ENCODE data around the gene ZNHIT3.
"Not testable (repeated sequence)": the region's sequence is repeated elsewhere in the genome, so short reads cannot be mapped to it uniquely, and the experiment has no call there.

Gene ZNHIT3

DNA sequence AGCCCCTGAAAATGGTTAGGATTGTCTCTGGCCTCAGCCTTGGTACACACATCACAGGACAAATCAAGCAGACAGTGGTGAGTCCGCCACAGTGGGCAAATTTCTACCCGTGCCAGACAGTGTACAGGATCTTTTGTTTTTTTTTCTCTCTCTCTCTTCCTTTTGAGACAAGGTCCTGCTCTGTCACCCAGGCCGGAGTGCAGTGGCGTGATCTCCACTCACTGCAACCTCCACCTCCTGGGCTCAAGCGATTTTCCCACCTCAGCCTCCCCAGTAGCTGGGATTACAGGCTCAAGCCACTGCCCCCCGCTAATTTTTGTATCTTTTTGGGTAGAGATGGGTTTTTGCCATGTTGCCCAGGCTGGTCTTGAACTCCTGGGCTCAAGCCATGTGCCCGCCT lies 2.5 kb upstream of the ZNHIT3 start:
- not testable (repeated sequence) for ATAC-seq

DNA sequence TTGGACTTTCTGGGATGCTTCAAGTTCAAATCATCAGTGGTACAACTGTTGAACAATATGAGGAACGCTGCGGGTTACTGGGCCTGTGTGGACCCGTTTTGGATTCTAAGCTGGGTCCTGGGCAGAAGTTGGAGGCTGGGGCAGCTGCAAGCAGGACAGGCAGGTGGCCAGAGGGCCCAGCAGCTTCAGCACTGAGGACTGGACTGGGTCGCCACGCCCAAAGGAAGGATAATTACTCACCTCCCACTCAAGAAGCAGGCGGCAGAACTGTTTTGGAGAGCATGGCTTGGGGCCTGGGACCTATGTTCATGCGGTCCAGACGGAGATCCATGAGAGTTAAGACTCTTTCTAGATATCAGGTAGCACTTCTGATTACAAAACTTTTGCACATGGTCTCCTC lies 1.5 kb upstream of the ZNHIT3 start:
- ATAC-seq (no peak), DNase-seq (no peak)

More for the DNA sequence above, 2.5 kb upstream of the ZNHIT3 start:
- DNase-seq = not testable (repeated sequence)

DNA sequence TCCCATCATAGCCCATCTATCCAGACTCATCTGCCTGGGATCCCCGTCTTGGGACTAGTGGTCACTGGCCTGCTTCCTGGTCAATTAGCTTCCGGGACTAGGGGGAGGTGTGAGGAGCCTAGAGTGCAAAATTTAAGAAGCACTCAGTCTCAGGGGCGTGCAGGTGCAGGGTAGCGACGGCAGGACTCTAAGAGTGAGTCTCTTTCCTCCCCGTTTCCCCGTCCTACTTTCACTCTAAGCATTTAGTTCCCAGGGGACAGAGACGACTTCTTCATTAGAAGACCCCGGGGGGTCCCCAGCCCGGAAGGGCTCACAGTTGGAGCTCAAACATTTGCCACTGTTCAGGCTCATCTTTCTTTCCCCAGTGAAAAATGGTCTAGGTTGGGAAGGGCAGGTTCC lies 677 bp upstream of the ZNHIT3 start:
- ATAC-seq = no peak

DNA sequence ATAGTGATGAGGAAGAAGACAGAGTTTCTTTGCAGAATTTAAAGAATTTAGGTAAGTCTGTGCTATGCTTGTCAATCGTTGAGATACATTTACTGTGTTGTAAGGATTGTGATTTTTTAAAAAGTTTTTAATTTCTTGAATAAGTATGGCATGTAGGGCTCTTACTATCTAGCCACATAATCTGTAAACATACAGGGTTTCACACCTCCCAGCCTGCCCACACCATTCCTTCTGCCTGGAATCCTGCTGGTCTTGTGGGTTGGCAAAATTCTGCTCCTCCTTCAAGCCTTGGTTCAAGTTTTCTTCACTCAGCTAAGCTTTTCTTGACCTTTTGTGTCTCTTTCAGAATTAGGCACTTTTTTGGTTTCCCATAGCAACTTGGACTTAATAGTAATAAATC lies 7.5 kb downstream of the ZNHIT3 start:
- ATAC-seq = no peak
- no peak for DNase-seq

More for the DNA sequence above, 677 bp upstream of the ZNHIT3 start:
- DNase-seq = peak; percentile 17

DNA sequence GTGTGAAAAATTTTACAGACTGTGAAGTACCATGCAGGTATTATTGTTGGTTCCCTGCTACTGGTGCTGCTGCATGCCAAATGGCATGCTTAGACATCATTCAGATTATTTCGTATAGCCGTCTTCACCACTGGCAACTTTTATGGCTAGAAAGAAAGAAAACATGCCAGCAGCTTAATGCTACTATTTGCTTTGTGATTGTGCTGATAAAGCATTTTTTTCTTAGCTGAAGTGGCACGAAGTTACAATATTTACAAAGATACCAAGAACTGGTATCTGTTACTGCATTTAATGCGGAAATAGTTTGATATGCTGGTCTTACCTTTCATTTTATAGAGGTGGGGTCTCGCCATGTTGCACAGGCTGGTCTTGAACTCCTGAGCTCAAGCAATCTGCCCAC lies 8.2 kb downstream of the ZNHIT3 start:
- DNase-seq (no peak), ATAC-seq (no peak)

DNA sequence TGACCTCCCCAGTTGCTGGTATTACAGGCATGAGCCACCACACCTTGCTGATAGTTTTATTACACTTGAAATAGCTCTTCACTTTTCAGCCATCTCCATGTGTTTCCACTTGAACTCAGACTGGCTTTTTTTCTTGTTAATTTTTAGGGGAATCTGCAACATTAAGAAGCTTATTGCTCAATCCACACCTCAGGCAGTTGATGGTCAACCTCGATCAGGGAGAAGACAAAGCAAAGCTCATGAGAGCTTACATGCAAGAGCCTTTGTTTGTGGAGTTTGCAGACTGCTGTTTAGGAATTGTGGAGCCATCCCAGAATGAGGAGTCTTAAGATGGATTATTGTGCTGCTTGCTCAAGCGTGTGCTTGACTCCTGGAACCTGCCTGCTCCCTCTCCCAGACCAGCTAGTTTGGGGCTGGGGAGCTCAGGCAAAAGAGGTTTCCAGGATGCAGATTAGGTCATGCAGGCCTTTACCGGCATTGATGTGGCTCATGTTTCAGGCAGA lies 8.6 kb downstream of the ZNHIT3 start:
- ATAC-seq = no peak
- DNase-seq = no peak

DNA sequence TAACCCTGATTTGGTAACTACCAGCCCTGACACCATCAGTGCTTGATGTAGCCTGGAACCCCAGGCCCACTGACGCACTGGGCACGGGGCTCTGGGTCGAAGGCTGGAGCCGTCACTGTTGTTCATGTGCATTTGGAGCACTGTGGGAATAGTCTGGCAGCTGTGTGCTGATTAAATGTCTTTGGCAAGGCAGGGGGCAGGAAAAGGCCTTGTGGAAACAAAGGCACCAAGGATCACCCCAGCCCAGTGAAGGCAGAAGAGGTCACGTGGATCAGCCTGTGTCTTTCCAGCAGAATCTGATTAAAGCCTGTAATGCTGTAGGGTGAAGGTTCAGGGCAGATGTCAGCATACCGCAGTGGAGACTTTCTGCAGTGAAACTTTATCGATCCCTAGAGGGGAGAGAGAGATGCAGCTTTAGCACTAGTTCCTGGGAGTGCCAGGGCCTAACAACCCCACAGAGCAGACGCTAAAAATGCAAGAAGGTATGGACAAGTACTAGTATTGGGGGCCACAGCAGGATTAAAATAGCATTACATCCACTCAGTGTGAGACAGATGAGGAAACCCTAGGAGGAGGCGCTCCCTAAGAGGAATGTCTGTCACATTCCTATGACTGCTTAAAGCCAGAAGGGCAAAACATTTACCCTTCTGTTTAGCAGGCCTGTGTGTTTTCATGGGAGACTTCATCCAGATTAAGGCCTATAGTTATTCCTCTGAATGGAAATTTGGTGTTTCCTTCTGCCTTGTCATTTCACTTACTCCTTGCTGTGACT lies 9.7 kb downstream of the ZNHIT3 start:
- no peak for DNase-seq

DNA sequence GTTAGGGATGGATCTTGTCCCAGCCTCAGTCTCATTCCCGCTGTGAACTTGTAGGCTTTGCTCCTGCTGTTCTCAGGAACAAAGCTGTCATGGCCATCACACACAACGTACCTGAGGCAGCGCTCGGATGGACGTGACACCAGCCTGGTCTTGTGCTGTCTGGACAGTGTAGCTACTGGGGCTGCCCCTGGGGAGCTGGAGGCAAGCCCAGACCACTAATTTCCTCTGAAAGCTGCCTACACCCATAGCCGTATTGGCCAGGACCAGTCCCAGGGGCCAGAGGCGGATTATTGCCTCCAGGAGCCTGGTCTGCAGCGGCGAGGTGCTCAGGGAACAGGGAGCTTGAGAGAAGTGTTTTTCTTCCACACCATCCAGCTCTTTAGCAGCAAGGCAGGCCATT lies 11.7 kb downstream of the ZNHIT3 start:
- no peak for DNase-seq
- no peak for ATAC-seq

More for the DNA sequence above, 9.7 kb downstream of the ZNHIT3 start:
- no peak for ATAC-seq

DNA sequence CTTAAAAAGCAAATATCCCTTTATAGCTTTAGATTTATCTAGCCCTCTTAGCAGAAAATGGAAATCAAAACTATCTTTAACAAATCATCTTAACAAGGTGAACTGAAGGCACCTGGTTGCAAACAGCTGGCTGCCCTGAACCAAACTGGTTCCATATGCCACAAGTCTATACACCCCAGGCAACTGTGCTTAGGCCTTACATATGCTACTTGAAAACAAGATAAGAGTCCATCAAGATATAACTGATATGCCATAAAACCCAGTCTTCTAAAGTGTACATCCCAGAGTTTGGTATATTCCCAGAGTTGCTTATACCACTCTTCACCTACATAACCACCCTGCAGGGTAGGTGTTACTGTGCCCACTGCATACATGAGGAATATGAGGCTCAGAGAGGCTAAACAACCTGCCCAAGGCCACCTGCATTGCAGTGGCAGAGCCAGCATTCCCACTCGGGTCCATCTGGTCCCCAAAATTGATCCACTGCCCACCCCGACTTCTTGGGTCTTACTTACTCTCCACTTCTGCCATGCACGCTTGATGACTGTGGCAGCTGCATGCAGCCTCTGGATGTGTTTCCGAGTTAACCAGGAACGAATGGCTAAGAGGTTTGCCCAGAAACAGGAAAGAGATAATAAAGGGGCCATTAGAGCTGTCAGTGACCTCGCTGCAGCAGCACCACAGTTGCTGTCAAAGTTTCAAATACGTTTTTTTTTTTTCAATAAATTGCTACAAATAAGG lies 12.2 kb downstream of the ZNHIT3 start:
- no peak for ATAC-seq
- DNase-seq = no peak

DNA sequence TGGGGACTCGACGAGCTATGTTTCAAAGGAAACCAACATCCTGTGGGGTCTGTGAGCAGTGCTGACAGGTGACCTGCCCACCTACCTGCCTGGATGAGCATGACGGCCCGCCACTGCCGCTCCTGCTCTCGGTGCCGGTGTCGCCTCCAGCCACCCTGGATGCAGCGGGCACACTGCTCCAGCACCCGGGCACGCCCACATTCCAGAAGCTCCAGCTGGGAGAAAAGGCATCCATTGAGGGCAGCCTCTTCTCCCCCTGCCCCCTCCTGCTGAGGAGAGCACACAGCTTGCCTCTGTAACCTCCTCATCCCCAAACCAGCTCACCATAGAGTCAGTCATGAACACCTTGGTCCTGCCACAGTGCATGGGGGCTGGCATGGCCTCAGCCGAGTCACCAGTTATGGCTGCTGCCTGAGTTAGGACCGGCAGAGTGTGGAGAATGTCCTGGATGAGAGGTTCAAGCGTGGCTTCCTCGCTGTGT lies 14.3 kb downstream of the ZNHIT3 start:
- ATAC-seq (no peak), DNase-seq (no peak)

DNA sequence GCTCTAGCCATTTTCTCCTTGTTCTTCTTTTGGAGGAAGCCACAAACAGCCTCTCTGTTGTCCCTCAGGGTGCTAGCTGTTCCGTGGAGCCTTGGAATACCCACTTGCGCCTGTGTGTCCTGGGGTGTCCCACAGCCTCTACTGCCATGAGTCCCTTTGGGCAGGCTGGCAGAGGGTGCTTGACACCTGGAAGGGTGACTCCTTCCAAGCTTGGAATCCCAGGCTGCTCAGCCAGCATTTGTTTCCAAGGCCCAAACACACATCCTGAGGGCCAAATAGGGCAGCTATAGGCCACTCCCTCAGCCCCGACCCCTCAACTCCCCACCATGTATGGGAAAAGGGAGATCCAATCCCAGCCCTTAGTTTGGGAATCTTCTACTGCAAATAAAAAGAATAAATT lies 14.9 kb downstream of the ZNHIT3 start:
- DNase-seq (no peak), ATAC-seq (no peak)

DNA sequence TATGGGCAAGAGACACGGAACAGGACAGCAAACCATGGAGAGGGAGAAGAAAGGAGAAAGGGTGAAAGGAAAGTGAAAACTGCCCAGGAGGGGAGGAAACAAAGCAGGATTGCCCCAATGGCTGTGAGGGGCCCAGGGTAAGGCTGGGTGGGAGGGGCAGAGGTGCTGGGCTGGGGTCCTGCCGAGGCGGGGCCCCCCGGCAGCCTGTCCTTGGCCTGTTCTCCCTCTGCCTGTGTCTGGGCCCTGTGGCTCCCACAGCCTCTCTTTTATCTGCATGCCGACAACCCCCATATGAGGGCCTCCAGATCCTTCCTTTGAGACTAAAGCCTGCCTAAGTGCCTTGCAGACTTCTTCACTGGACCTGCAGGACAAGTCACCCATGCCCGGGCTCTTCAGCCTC lies 15.5 kb downstream of the ZNHIT3 start:
- no peak for ATAC-seq

DNA sequence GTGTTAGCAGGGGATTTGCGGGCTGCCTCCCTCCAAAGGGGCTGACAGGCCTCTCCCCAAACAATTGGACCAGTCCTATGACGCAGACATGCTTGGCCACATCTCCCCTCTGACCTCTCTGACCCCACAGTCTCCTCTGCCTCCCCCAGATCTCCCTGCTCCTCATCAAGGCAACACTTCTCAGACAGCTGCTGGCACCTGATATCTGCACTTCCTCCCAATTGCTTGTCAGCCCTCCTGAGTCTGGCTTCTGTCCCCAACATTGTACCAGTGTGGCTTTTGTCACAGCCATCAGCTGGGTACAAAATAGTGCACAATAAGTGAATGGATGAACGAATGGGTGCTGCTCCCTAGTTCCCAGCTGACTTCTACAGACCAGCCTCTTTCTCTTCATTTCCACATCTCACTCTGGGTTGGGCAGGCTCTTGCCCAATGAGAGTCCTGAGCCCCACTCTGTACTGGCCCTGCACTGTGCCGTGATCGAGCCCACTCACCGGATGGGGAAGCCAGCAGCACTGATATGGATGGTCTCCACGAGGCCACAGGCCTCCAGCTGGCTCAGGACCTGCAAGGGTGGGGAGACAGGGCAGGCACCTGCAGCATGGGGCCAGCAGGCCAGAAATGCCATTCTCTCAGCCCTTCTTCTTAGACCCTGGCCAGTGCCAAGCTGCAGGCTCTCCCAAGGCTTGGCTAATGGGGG lies 17.1 kb downstream of the ZNHIT3 start:
- DNase-seq (no peak), ATAC-seq (no peak)

More for the DNA sequence above, 15.5 kb downstream of the ZNHIT3 start:
- no peak for DNase-seq

DNA sequence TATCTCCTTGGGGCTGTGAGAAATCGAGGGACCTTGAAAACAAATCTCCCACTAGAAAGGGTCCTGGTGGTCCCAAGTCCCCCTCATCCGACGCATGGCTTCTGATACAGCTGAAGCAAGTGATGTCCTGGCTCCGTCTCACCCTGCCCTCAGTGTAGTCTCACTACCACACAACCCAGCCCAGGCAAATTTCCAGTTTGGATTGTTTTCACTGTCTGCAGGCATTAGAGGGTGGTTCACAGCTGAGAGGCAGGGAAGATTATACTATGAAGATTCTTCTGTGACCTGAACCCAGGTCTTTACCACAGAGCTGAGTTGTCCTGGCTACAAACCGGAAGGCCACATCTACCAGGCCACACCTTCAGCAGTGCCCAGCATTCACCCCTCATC lies 17.7 kb downstream of the ZNHIT3 start:
- ATAC-seq (no peak), DNase-seq (no peak)

DNA sequence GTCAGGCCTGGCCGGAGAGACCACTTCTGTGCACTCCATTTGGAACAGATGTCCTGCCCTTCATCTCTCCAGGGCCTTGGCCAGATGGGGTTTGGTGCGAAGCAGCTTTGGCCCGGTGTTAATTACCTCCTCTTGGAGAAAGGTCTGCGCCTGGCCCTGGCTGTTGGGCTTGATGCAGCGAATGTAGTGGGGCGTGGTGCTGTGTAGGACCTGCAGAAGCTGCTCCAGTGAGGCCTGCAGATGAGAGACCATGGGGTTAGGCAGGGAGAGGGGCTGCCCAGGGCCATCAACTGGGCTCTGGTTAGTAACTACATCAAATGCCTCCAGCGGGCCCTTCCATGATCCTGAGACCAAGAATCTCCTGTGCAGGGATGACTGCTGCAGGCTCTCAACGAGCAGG lies 18.7 kb downstream of the ZNHIT3 start:
- DNase-seq = no peak
- ATAC-seq = no peak

DNA sequence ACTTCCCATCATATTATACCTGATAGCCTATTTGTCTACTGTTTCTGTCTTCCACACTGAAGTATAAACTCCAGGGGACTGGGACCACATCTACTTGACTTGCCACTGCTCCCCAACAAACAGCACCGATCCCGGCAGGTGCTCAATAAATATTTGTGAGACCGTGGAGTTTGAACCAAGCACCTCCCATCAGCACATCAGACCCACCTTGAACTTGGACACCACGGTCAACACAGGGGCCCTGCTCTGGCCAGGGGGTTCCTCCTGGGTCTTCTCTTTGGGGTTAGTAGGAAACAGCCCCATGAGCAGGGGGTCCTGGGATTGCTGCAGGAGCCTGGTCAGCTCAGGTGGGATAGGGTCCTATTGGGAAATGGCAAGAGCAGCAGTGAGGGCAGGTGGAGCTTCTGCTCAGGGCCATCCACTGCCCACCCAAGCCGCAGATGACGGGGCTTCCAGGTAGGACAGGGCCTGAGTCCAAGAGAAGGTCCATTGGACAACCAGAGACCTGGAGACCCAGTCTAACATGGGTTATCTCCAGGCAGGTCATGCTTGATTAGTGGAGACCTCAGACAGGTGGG lies 19.9 kb downstream of the ZNHIT3 start:
- DNase-seq = no peak

DNA sequence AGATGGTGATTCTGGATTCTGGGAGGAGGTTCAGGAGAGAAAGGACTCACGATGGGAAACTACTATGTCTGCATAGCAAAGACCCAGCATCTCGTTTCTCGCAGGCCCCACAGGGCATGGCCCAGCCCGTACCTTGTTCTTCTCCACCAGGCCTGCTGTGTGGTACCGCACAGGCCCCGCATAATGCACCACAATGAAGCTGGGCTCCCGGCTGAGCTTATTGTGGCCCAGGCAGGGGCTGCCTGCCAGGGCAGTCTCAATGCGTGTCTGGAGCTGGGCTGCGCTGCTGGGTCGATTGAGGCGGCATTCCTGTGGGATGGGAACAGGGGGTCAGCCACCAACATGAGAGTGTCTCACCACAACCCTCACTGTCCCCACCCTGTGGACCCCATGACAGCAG lies 20.4 kb downstream of the ZNHIT3 start:
- DNase-seq = no peak
- ATAC-seq = no peak

More for the DNA sequence above, 19.9 kb downstream of the ZNHIT3 start:
- ATAC-seq = no peak

DNA sequence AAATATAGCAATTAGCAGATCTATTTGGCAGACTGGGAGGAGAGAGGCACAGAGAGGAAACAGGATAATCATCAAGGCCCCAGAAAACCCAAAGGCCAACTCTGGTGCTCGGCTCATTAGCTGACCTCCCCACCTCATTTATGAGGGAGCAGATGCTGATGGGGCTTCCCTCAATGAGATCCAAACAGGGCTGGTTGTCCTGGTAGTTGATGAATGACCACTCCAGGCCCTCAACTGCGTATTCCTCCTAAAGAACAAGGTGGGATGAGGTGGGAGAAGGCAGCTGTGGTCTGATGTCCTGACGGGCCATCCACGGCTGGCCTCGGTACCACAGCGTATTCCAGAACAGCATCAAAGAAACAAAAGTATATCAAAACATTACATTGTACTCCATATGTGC lies 20.8 kb downstream of the ZNHIT3 start:
- DNase-seq = no peak

DNA sequence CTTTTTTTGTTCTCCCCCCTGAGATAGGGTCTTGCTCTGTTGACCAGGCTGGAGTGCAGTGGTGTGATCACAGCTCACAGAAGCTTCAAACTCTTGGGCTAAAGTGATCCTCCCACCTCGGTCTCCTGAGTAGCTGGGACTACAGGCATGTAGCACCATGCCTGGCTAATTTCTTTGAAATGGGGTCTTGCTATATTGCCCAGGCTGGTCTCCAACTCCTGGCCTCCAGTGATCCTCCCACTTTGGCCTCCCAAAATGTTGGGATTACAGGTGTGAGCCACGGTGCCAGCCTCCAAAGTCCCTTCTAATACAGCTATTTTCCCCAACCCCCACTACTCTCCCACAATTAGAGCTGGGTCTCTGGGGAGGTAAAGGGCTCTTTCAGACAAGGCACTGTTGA lies 22.0 kb downstream of the ZNHIT3 start:
- not testable (repeated sequence) for DNase-seq

More for the DNA sequence above, 20.8 kb downstream of the ZNHIT3 start:
- ATAC-seq = no peak

DNA sequence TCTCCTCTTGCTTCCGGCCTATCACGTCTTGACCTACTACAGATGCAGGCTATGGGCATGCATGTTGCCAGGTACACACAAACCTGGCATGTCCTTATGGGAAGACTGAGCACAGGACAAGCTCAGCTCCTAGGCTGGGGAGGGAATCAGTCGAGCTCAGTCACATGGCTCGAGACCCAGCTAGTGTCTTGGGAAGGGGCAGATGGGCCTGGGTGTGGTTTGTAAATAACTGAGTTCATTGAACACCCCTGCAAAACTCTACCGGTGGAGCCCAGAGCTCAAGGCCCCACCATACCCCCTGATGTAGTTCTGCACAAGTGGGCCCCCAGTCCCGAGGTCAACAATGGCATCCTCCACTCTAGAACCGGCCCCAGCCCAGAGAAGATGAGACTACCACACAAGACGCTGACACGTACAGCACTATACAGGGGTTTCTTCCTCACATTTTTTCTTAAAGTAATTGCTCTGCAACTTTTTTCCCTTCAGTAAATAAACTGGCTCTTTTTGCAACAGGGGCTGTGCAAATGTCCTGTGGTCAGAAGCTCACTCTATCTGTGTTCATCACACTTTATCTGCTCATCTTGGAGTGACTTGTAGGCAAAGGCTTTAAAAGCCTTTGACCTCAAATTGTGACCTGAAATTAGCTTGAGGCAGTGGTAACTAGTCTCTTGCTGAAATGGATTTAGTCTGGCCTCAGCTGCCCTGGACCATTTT lies 22.9 kb downstream of the ZNHIT3 start:
- no peak for DNase-seq
- no peak for ATAC-seq

More for the DNA sequence above, 22.0 kb downstream of the ZNHIT3 start:
- not testable (repeated sequence) for ATAC-seq

DNA sequence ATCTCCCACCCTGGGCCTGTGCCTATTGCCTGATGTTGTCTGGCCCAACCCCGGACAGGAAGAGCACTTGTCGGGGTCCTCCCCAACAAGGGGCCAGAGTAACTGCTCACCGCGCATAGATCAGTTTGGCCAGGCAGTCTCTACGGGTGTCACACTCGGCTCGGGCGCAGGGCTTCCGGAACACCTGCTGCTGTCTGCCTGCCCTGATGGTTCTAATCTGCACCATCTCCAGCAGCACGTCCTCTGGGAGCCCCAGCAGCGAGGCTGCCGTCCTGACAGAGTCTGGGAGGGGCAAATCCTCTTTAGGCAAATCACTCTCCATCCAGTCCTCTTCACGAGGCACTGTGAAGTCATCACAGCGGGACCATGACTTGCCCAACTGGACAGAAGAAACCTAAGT lies 24.2 kb downstream of the ZNHIT3 start:
- ATAC-seq (no peak), DNase-seq (no peak)

DNA sequence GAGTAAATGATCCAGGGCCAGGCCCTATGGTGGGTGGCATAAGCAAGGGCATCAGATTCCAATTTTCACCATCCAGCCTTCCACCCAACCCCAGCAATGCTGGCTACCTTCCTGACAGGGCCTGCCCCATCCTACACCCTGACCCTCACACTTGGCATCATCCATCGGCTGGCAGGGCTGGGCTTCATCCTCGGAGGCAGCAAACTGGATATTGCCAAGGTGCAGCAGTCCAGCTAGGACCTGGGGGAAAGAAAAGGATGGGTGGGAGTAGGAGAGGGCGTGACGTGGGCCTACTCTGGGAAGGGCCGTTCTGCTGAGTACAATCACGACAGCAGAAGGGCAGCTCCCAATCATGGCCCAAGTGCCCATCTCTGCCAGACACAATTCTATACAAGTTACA lies 24.7 kb downstream of the ZNHIT3 start:
- ATAC-seq (no peak), DNase-seq (no peak)

Data from stimulated activated naive CD8-positive, alpha-beta T cell treated with anti-CD3 and anti-CD28 coated beads, Interleukin-15, Interleukin-2, amounts not matched to agents 100 U/mL and 50 U/mL, for 24 hours (primary cell).